A673 (cell line): ENCODE results near the gene LRRC36. TPM values are rescaled to one million over a fixed set of nuclear protein-coding genes. Genes with fewer than 3 reads are reported as not detected.

Experiments
- BruUV-seq: library from RNA; stranded (reverse); fragments of 400-500 nt; replicated peaks from 2 replicates; lab custom pipeline; 2021; lab: Mats Ljungman, UMichigan
- CTCF ChIA-PET: fragments of 300-600 bp; sonication (Branson Sonifier 250); formaldehyde crosslinking; loops from one replicate; lab custom pipeline; 2022; ENCODE audit warnings: antibody characterized with exemption; lab: Charles Lee
- POLR2A ChIA-PET: fragments of 300-600 bp; sonication (Branson Sonifier 250); formaldehyde crosslinking; loops from one replicate; lab custom pipeline; 2022; ENCODE audit warnings: antibody characterized with exemption; ENCODE audit not compliant: low non-redundant PET; lab: Charles Lee
- DNase-seq: peaks from one replicate; pipeline ENCODE4 v3.0.0-alpha.2; 2015; ENCODE audit warnings: low spot score
- H3K27ac ChIP-seq: fragments of 200-600 bp; sonication (generic); 2 replicates; pipeline ENCODE4 v1.5.1; 2016; ENCODE audit warnings: mixed run types, low read depth, mild to moderate bottlenecking, mixed read lengths, antibody characterized with exemption, low read length; ENCODE audit not compliant: poor library complexity, severe bottlenecking
- H3K27me3 ChIP-seq: fragments of 200-600 bp; sonication (generic); replicated peaks from 2 replicates; pipeline ENCODE4 v1.6.1; 2017; ENCODE audit warnings: mixed run types, low read depth, mild to moderate bottlenecking, mixed read lengths, antibody characterized with exemption, low read length; ENCODE audit not compliant: insufficient read depth, poor library complexity
- H3K36me3 ChIP-seq: fragments of 200-600 bp; sonication (generic); 2 replicates; pipeline ENCODE4 v1.6.1; 2016; ENCODE audit warnings: mixed run types, mild to moderate bottlenecking, mixed read lengths, antibody characterized with exemption, low read length; ENCODE audit not compliant: insufficient read depth, poor library complexity, severe bottlenecking
- H3K4me1 ChIP-seq: fragments of 200-600 bp; sonication (generic); 2 replicates; pipeline ENCODE4 v1.6.1; 2017; ENCODE audit warnings: mixed run types, mild to moderate bottlenecking, mixed read lengths, antibody characterized with exemption, low read length; ENCODE audit not compliant: insufficient read depth, poor library complexity, severe bottlenecking
- H3K4me3 ChIP-seq: fragments of 200-600 bp; sonication (generic); 2 replicates; pipeline ENCODE4 v1.5.1; 2016; ENCODE audit warnings: low read depth, mixed run types, mild to moderate bottlenecking, mixed read lengths, low read length; ENCODE audit not compliant: poor library complexity, severe bottlenecking
- H3K9me3 ChIP-seq: fragments of 200-600 bp; sonication (generic); 2 replicates; pipeline ENCODE4 v1.6.1; 2016; ENCODE audit warnings: mixed run types, low read depth, mild to moderate bottlenecking, mixed read lengths, antibody characterized with exemption, low read length; ENCODE audit not compliant: poor library complexity, severe bottlenecking
- EZH2 ChIP-seq: fragments of 200-600 bp; sonication (generic); IDR thresholded peaks from 2 replicates; pipeline ENCODE4 v1.6.1; 2017; ENCODE audit warnings: borderline replicate concordance, low read depth, mild to moderate bottlenecking, mixed read lengths, antibody characterized with exemption, low read length; ENCODE audit not compliant: poor library complexity, severe bottlenecking
- intact Hi-C: fragments of 100-400 bp; cut with micrococcal nuclease; formaldehyde crosslinking; loops from one replicate; pipeline ENCODE4 v1.10.0; 2022; ENCODE audit not compliant: unreplicated experiment
- total RNA-seq: library from RNA; stranded (reverse); gene quantifications from 2 replicates; pipeline ENCODE4 v1.2.3, GENCODE V29; 2021
- TF ChIP-seq, protein P1 (sequence below): fragments of 300-800, 200-600 bp; sonication (generic); conservative IDR thresholded peaks from 2 replicates; pipeline ENCODE4 v1.5.1; 2017; ENCODE audit warnings: low read depth, mild to moderate bottlenecking, antibody characterized with exemption, low read length, moderate library complexity, mixed read lengths

The LRRC36 gene
- total RNA-seq, 1 experiment from 2014 or later: not detected

DNA sequence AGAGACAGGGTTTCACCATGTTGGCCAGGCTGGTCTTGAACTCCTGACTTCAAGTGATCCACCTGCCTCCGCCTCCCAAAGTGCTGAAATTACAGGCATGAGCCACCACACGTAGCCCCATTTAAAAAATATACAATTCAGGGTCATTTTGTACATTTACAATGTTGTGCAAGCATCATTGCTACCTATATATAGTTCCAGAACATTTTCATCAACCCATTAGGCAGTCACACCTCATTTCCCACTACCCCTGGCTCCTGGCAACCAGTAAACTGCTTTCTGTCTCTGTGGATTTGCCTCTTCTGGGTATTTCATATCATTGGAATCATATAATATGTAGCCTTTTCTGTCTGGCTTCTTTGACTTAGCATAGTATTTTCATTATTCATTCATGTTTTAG is 6.7 kb downstream of the LRRC36 start:
- intact Hi-C loops: no loop called here
- Histone ChIP-seq H3K4me1 (no peaks in the 10 kb centered on the region), H3K27ac (no peak overlapping the region), H3K9me3 (no peaks in the 10 kb centered on the region), H3K27me3 (no peaks in the 10 kb centered on the region), H3K4me3 (no peak overlapping the region), H3K36me3 (no peaks in the 10 kb centered on the region)
- CTCF ChIA-PET: no interaction called here
- POLR2A ChIA-PET: no interaction called here
- BruUV-seq: no TSS peak
- no peak for DNase-seq
- TF ChIP-seq, protein P1, sequence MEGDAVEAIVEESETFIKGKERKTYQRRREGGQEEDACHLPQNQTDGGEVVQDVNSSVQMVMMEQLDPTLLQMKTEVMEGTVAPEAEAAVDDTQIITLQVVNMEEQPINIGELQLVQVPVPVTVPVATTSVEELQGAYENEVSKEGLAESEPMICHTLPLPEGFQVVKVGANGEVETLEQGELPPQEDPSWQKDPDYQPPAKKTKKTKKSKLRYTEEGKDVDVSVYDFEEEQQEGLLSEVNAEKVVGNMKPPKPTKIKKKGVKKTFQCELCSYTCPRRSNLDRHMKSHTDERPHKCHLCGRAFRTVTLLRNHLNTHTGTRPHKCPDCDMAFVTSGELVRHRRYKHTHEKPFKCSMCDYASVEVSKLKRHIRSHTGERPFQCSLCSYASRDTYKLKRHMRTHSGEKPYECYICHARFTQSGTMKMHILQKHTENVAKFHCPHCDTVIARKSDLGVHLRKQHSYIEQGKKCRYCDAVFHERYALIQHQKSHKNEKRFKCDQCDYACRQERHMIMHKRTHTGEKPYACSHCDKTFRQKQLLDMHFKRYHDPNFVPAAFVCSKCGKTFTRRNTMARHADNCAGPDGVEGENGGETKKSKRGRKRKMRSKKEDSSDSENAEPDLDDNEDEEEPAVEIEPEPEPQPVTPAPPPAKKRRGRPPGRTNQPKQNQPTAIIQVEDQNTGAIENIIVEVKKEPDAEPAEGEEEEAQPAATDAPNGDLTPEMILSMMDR: no peak
- TF ChIP-seq EZH2: no peak

DNA sequence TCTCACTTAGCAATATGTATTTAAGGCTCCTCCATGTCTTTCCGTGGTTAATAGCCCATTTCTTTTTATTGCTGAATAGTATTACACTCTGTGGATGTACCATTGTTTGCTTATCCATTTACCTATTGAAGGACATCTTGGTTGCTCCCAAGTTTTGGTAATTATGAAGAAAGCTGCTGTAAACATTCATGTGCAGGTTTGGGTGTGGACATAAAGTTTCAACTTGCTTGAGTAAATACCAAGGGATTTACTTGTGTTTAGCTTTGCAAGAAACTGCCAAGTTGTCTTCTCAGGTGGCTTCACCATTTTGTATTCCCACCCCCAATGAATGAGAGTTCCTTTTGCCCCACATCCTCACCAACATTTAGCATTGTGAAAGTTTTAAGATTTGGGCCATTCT is 9.5 kb downstream of the LRRC36 start:
- Histone ChIP-seq H3K27me3 (no peaks in the 10 kb centered on the region), H3K9me3 (no peaks in the 10 kb centered on the region), H3K27ac (no peak overlapping the region), H3K4me3 (no peak overlapping the region), H3K36me3 (no peaks in the 10 kb centered on the region), H3K4me1 (no peaks in the 10 kb centered on the region)
- intact Hi-C loops: no loop called here
- DNase-seq: no peak
- TF ChIP-seq, protein P1: no peak
- TF ChIP-seq EZH2: no peak
- ChIA-PET CTCF (no interaction called here), POLR2A (no interaction called here)
- BruUV-seq: no TSS peak

DNA sequence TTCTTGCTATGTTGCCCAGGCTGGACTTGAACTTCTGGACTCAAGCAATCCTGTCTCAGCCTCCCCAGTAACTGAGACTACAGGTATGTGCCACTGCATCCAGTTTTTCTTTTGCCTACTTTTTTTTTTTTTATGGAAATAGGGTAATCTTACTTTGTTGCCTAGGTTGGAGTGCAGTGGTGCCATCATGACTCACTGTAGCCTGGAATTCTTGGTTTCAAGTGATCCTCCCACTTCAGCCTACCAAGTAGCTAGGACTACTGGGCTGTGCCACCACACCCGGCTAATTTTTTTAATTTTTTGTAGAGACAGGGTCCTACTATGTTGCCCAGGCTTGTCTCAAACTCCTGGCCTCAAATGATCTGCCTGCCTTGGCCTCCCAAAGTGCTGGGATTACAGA is 10.0 kb downstream of the LRRC36 start:
- CTCF ChIA-PET: no interaction called here
- no peak overlapping the region for H3K4me3 ChIP-seq
- POLR2A ChIA-PET: no interaction called here
- TF ChIP-seq EZH2: no peak
- TF ChIP-seq, protein P1: no peak
- intact Hi-C loops: no loop called here
- H3K27me3 ChIP-seq: no peaks in the 10 kb centered on the region
- BruUV-seq: no TSS peak
- H3K27ac ChIP-seq: no peak overlapping the region
- no peaks in the 10 kb centered on the region for H3K9me3 ChIP-seq
- no peaks in the 10 kb centered on the region for H3K36me3 ChIP-seq
- no peaks in the 10 kb centered on the region for H3K4me1 ChIP-seq
- DNase-seq: no peak
